Colonic mucosa (tissue), 4 donors: ENCODE measurements around the gene ZBTB17. TPM values are rescaled to one million over a fixed set of nuclear protein-coding genes. Genes with fewer than 3 reads are reported as not detected.

Experiments
- DNase-seq: peaks from one replicate; pipeline ENCODE4 v3.0.0-alpha.2; 2020
- H3K27ac ChIP-seq: fragments of 200-600 bp; one replicate; pipeline ENCODE4 v1.8.0; 2021
- H3K27me3 ChIP-seq: fragments of 200-600 bp; one replicate; pipeline ENCODE4 v1.8.0; 2021
- H3K36me3 ChIP-seq: fragments of 200-600 bp; one replicate; pipeline ENCODE4 v1.8.0; 2021
- H3K4me1 ChIP-seq: fragments of 200-600 bp; one replicate; pipeline ENCODE4 v1.8.0; 2021; ENCODE audit warnings: mild to moderate bottlenecking
- H3K4me3 ChIP-seq: fragments of 200-600 bp; one replicate; pipeline ENCODE4 v1.8.0; 2021
- H3K9ac ChIP-seq, 2 donors: one replicate each; pipeline ENCODE4 v1.7.0; 2013; ENCODE audit warnings: control low read depth in 2 of 2, low read depth in 2 of 2, low read length in 2 of 2
- H3K9me3 ChIP-seq: fragments of 200-600 bp; one replicate; pipeline ENCODE4 v1.8.0; 2021
- CTCF ChIP-seq: fragments of 200-600 bp; IDR thresholded peaks from one replicate; pipeline ENCODE4 v1.8.0; 2022; ENCODE audit warnings: antibody characterized with exemption, mild to moderate bottlenecking
- intact Hi-C: fragments of 100-400 bp; cut with DNase I; formaldehyde crosslinking; loops from one replicate; pipeline ENCODE4 v1.14.1; 2022
- total RNA-seq, 2 donors: library from RNA; stranded (reverse); fragmentation: NEBNext Ultra II Directional in 1 of 2; extraction: Animal tissue kit (Norgen Biotek cat#: 25700) in 1 of 2; gene quantifications; one replicate each; pipeline ENCODE4 v1.2.1, GENCODE V29; 2021
- donor health status: healthy.
- donor health status: DM: no; HTN: no; CAD: no.
- donor health status: DM: no; HTN: no; CAD: no.

Gene ZBTB17
- total RNA-seq, 2 donors from 2014 or later: 24.9 to 36.3 TPM

- H3K4me3 ChIP-seq: no peak overlapping the region
- H3K36me3 ChIP-seq: peaks cover 40% of the 10 kb centered on the region
- no peak overlapping the region for H3K9ac ChIP-seq
- intact Hi-C loops: no loop called here
- H3K27ac ChIP-seq: no peak overlapping the region
- no peak for TF ChIP-seq CTCF
- no peaks in the 10 kb centered on the region for H3K9me3 ChIP-seq
- no peak for DNase-seq
- no peaks in the 10 kb centered on the region for H3K27me3 ChIP-seq
- H3K4me1 ChIP-seq: peaks cover 10% of the 10 kb centered on the region
Measured at GRCh38 chr1:15940110-15941043, 35.5 kb downstream of the ZBTB17 start.

- Histone ChIP-seq H3K36me3 (peaks cover 32% of the 10 kb centered on the region), H3K9ac (peak overlapping the region in 1 of 2 donors; percentile 18), H3K4me3 (no peak overlapping the region), H3K9me3 (no peaks in the 10 kb centered on the region), H3K27ac (peak overlapping the region; percentile 36), H3K27me3 (no peaks in the 10 kb centered on the region), H3K4me1 (peaks cover 10% of the 10 kb centered on the region)
- intact Hi-C loops: no loop called here
- no peak for DNase-seq
- TF ChIP-seq CTCF: no peak
Measured at GRCh38 chr1:15939181-15940109, 36.5 kb downstream of the ZBTB17 start.

GRCh38 chr1:15938628-15939161 is 37.2 kb downstream of the ZBTB17 start:
- no peak for DNase-seq
- Histone ChIP-seq H3K27ac (peak overlapping the region; percentile 36), H3K4me3 (no peak overlapping the region), H3K9ac (no peak overlapping the region), H3K9me3 (no peaks in the 10 kb centered on the region), H3K4me1 (peaks cover 10% of the 10 kb centered on the region), H3K36me3 (peaks cover 28% of the 10 kb centered on the region), H3K27me3 (no peaks in the 10 kb centered on the region)
- intact Hi-C loops: no loop called here
- no peak for TF ChIP-seq CTCF

- H3K27ac ChIP-seq: no peak overlapping the region
- DNase-seq: no peak
Measured at GRCh38 chr1:15937706-15938168, 38.2 kb downstream of the ZBTB17 start.

More at GRCh38 chr1:15937706-15938168, 38.2 kb downstream of the ZBTB17 start:
- Histone ChIP-seq H3K9ac (no peak overlapping the region), H3K9me3 (no peaks in the 10 kb centered on the region), H3K4me3 (no peak overlapping the region), H3K27me3 (no peaks in the 10 kb centered on the region), H3K4me1 (peaks cover 10% of the 10 kb centered on the region), H3K36me3 (peaks cover 19% of the 10 kb centered on the region)
- intact Hi-C loops: no loop called here
- TF ChIP-seq CTCF: no peak
